ENCODE results near the gene TMEM150C.

GRCh38 chr4:82508011-82508410 lies 53.8 kb downstream of the TMEM150C start:
- TF ChIP-seq CTCF (IDR thresholded peaks at IDR 0.05; ENCODE audit: low read depth, low read length, poor library complexity, severe bottlenecking) (no peak), EZH2phosphoT487 (IDR thresholded peaks at IDR 0.05; ENCODE audit: borderline replicate concordance, low read length) (no peak)
